ENCODE data around the gene EVA1A. TPM values are rescaled to one million over a fixed set of nuclear protein-coding genes. Genes with fewer than 3 reads are reported as not detected.

The EVA1A gene
- total RNA-seq, 4 donors from 2014 or later, result 0.16 to 2.4 (median 0.82) TPM

GRCh38 chr2:75558136-75558535 lies 2.6 kb downstream of the EVA1A start:
- no peak for DNase-seq
- no peak for ATAC-seq
- Histone ChIP-seq H3K4me3 (no peak overlapping the region), H3K27ac (no peak overlapping the region), H3K36me3 (no peaks in the 10 kb centered on the region), H3K27me3 (peaks cover 0 to 14% (median 3%) of the 10 kb centered on the region in 3 donors), H3K4me1 (peaks cover 3 to 6% of the 10 kb centered on the region in 2 donors), H3K9me3 (no peaks in the 10 kb centered on the region)
- intact Hi-C loops (cut with DNase I; ENCODE audit: low total_unique reads) (no loop called here), in situ Hi-C loops (cut with MboI; ENCODE audit: low sequenced_read_pairs in 4 of 4) (no loop called here)
- TF ChIP-seq CTCF (IDR thresholded peaks at IDR 0.05 in 4 of 5, conservative IDR thresholded peaks at IDR 0.05 in 1 of 5) (no peak), POLR2A (IDR thresholded peaks at IDR 0.05) (no peak)

DNA sequence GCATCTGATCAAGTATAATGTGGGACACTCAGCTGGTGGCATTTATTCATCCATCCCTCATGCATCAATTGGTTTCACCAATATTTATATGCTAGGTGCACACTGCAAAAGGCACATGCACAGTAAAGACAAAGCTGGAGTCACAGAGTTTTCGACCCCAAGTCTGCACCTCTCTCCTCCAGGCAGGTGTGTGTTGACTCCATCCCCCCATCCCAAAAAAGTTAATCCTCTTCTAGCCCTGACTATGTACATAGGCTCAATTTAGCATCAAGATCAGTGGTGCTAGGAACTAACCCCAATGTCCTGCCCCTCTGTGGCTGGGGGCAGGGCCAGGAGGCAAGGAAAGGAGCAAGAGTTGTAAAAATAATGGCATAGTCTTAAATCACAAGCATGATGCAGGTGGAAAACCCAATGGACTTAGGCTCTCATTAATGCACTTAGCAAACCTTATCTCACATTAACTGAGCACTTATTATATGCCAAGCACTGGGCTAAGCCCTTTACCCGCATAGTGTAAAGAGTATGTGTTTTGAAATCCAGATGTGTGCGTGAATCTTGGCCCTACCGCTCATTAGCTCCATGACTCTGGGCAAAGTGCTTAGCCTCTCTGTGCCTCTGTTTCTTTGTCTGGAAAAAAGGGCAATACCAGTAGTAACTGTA lies 3.1 kb downstream of the EVA1A start:
- Histone ChIP-seq H3K27ac (no peak overlapping the region), H3K9me3 (no peaks in the 10 kb centered on the region), H3K27me3 (peaks cover 0 to 14% (median 3%) of the 10 kb centered on the region in 3 donors), H3K36me3 (no peaks in the 10 kb centered on the region), H3K4me1 (peaks cover 3 to 6% of the 10 kb centered on the region in 2 donors), H3K4me3 (no peak overlapping the region)
- in situ Hi-C loops (cut with MboI; ENCODE audit: low sequenced_read_pairs in 4 of 4), result no loop called here
- intact Hi-C loops (cut with DNase I; ENCODE audit: low total_unique reads), result no loop called here
- ATAC-seq (no peak), DNase-seq (no peak)
- TF ChIP-seq POLR2A (IDR thresholded peaks at IDR 0.05) (no peak), CTCF (IDR thresholded peaks at IDR 0.05 in 4 of 5, conservative IDR thresholded peaks at IDR 0.05 in 1 of 5) (no peak)

- Histone ChIP-seq H3K4me1 (peaks cover 3 to 6% of the 10 kb centered on the region in 2 donors), H3K9me3 (no peaks in the 10 kb centered on the region), H3K27me3 (peaks cover 0 to 11% (median 3%) of the 10 kb centered on the region in 3 donors), H3K27ac (no peak overlapping the region), H3K36me3 (no peaks in the 10 kb centered on the region), H3K4me3 (no peak overlapping the region)
- in situ Hi-C loops (cut with MboI; ENCODE audit: low sequenced_read_pairs in 4 of 4) (no loop called here), intact Hi-C loops (cut with DNase I; ENCODE audit: low total_unique reads) (no loop called here)
- TF ChIP-seq CTCF (IDR thresholded peaks at IDR 0.05 in 4 of 5, conservative IDR thresholded peaks at IDR 0.05 in 1 of 5), result no peak
- no peak for TF ChIP-seq POLR2A (IDR thresholded peaks at IDR 0.05)
- ATAC-seq, result no peak
- no peak for DNase-seq
Measured at GRCh38 chr2:75556679-75557366, 3.9 kb downstream of the EVA1A start.

- H3K27ac ChIP-seq, result no peak overlapping the region
- no peak for DNase-seq
- intact Hi-C loops (cut with DNase I; ENCODE audit: low total_unique reads) (no loop called here), in situ Hi-C loops (cut with MboI; ENCODE audit: low sequenced_read_pairs in 4 of 4) (no loop called here)
- H3K4me1 ChIP-seq, result peaks cover 0 to 3% of the 10 kb centered on the region in 2 donors
- no peaks in the 10 kb centered on the region for H3K36me3 ChIP-seq
- no peaks in the 10 kb centered on the region for H3K9me3 ChIP-seq
- H3K4me3 ChIP-seq, result no peak overlapping the region
- no peak for ATAC-seq
- TF ChIP-seq POLR2A (IDR thresholded peaks at IDR 0.05), result no peak
- no peak for TF ChIP-seq CTCF (IDR thresholded peaks at IDR 0.05 in 4 of 5, conservative IDR thresholded peaks at IDR 0.05 in 1 of 5)
- H3K27me3 ChIP-seq, result peaks cover 0 to 5% (median 3%) of the 10 kb centered on the region in 3 donors
Measured at GRCh38 chr2:75555701-75556100, 5.0 kb downstream of the EVA1A start.
